Loucy (cell line): ENCODE results near the gene SLC25A10.

Experiments
- H2AFZ ChIP-seq: fragments of 200-600 bp; sonication (generic); 2 replicates; pipeline ENCODE4 v1.6.0; 2016; ENCODE audit warnings: antibody characterized with exemption, mild to moderate bottlenecking, low read length, moderate library complexity
- H3F3A ChIP-seq: fragments of 200-600 bp; 2 replicates; pipeline ENCODE4 v1.6.0; 2016; ENCODE audit warnings: antibody characterized with exemption, low read depth, mild to moderate bottlenecking
- H3K27me3 ChIP-seq: fragments of 200-600 bp; sonication (generic); 2 replicates; pipeline ENCODE4 v1.6.1; 2014; ENCODE audit warnings: low read length, mild to moderate bottlenecking; ENCODE audit not compliant: insufficient read depth, poor library complexity, severe bottlenecking
- H3K36me3 ChIP-seq: fragments of 200-600 bp; sonication (generic); 2 replicates; pipeline ENCODE4 v1.6.1; 2016; ENCODE audit warnings: low read length; ENCODE audit not compliant: insufficient read depth
- H3K4me1 ChIP-seq: fragments of 200-600 bp; sonication (generic); 2 replicates; pipeline ENCODE4 v1.5.1; 2014; ENCODE audit warnings: low read length, mild to moderate bottlenecking; ENCODE audit not compliant: insufficient read depth, poor library complexity, severe bottlenecking
- H3K4me2 ChIP-seq: fragments of 200-600 bp; sonication (generic); 2 replicates; pipeline ENCODE4 v1.6.0; 2014; ENCODE audit warnings: antibody characterized with exemption, low read length, low read depth, mild to moderate bottlenecking; ENCODE audit not compliant: poor library complexity, severe bottlenecking
- H3K4me3 ChIP-seq: fragments of 200-600 bp; sonication (generic); 2 replicates; pipeline ENCODE4 v1.5.1; 2014; ENCODE audit warnings: low read length, mild to moderate bottlenecking, mixed read lengths; ENCODE audit not compliant: poor library complexity, severe bottlenecking
- H3K79me2 ChIP-seq: fragments of 200-600 bp; sonication (generic); 2 replicates; pipeline ENCODE4 v1.6.1; 2014; ENCODE audit warnings: low read length; ENCODE audit not compliant: insufficient read depth
- H3K9ac ChIP-seq: fragments of 200-600 bp; sonication (generic); 2 replicates; pipeline ENCODE4 v1.6.0; 2014; ENCODE audit warnings: mild to moderate bottlenecking, low read depth, low read length, moderate library complexity; ENCODE audit not compliant: poor library complexity, severe bottlenecking
- H3K9me2 ChIP-seq: fragments of 200-600 bp; sonication (generic); replicated peaks from 2 replicates; pipeline ENCODE4 v1.6.1; 2016; ENCODE audit warnings: low read depth, low read length, mixed read lengths
- H3K9me3 ChIP-seq: fragments of 200-600 bp; sonication (generic); 2 replicates; pipeline ENCODE4 v1.6.1; 2014; ENCODE audit warnings: mild to moderate bottlenecking, antibody characterized with exemption, low read length, low read depth; ENCODE audit not compliant: insufficient read depth
- H4K20me1 ChIP-seq: fragments of 200-600 bp; sonication (generic); 2 replicates; pipeline ENCODE4 v1.6.0; 2014; ENCODE audit warnings: antibody characterized with exemption, low read length, mild to moderate bottlenecking; ENCODE audit not compliant: insufficient read depth, poor library complexity, severe bottlenecking
- EZH2phosphoT487 ChIP-seq: fragments of 200-600 bp; IDR thresholded peaks from 2 replicates; pipeline ENCODE4 v1.6.1; 2018; ENCODE audit warnings: antibody characterized with exemption, mild to moderate bottlenecking, moderate library complexity, borderline replicate concordance
- TF ChIP-seq, protein P1 (sequence below): fragments of 200-600 bp; sonication (generic); conservative IDR thresholded peaks from 2 replicates; pipeline ENCODE4 v1.5.1; 2014; ENCODE audit warnings: mild to moderate bottlenecking, antibody characterized with exemption, low read length

The SLC25A10 gene

DNA sequence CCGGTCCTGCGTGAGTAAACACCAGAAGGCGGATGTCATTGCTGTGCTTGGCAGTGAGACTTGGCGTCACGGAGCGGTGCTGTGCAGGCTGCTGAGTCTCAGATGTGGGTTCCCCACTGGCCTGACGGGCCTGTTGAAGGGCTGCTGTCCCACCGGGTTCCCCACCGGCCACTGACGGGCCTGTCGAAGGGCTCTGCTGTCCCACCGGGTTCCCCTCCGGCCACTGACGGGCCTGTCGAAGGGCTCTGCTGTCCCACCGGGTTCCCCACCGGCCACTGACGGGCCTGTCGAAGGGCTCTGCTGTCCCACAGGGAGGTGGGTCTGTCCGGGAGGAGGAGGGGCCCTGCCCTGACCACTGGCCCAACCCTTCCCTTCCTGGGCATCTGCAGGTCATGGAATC lies 25.5 kb upstream of the SLC25A10 start:
- TF ChIP-seq, protein P1, sequence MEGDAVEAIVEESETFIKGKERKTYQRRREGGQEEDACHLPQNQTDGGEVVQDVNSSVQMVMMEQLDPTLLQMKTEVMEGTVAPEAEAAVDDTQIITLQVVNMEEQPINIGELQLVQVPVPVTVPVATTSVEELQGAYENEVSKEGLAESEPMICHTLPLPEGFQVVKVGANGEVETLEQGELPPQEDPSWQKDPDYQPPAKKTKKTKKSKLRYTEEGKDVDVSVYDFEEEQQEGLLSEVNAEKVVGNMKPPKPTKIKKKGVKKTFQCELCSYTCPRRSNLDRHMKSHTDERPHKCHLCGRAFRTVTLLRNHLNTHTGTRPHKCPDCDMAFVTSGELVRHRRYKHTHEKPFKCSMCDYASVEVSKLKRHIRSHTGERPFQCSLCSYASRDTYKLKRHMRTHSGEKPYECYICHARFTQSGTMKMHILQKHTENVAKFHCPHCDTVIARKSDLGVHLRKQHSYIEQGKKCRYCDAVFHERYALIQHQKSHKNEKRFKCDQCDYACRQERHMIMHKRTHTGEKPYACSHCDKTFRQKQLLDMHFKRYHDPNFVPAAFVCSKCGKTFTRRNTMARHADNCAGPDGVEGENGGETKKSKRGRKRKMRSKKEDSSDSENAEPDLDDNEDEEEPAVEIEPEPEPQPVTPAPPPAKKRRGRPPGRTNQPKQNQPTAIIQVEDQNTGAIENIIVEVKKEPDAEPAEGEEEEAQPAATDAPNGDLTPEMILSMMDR = no peak
- TF ChIP-seq EZH2phosphoT487 = no peak
- H3K4me3 ChIP-seq = no peak overlapping the region
- H4K20me1 ChIP-seq = peaks cover 20% of the 10 kb centered on the region
- H3K9ac ChIP-seq = no peak overlapping the region
- no peaks in the 10 kb centered on the region for H3K9me3 ChIP-seq
- peaks cover 15% of the 10 kb centered on the region for H3K4me1 ChIP-seq
- H3K9me2 ChIP-seq = no peaks in the 10 kb centered on the region
- H3K4me2 ChIP-seq = no peak overlapping the region
- H3K79me2 ChIP-seq = peaks cover 75% of the 10 kb centered on the region
- no peaks in the 10 kb centered on the region for H3F3A ChIP-seq
- peaks cover 45% of the 10 kb centered on the region; the same call in 1 of the 2 replicates for H3K36me3 ChIP-seq
- no peaks in the 10 kb centered on the region for H3K27me3 ChIP-seq
- H2AFZ ChIP-seq = no peak overlapping the region

DNA sequence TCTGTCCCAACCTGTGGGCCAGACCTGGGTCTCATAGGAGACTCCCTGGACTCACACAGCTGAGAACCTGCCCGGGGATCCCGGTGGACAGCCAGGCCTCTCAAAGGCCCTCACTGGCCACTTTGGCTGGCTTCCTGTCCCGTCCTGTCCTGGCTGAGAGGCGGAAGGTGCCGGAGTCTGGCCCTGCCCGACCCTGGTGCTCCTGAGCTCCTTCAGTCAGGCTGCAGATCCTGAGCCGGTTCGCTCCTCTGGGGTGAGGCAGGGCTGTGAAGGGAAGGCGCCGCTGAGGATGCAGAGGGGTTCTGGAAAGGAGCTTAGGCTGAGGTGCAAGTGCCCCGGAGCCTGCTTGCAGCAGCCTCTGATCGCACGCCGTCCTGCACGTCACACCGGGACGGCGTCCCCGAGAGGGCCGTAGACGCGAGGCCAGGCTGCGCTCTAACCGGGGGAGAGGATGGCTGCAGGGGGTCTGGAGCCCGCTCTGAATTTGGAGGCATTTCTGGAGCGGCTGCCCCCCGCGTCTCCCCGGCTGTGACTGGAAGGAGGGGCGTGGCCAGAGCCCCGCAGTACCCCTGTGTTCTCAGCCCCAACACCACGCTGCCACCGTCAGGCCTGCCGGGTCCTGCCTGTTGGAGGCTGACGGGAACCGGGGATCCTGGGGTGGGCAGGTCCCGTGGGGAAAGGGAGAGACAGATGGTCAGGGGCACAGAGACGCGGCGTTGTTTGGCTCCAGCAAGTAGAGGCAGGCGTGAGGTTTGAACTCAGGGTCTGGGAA lies 24.1 kb upstream of the SLC25A10 start:
- peaks cover 55% of the 10 kb centered on the region; the same call in 1 of the 2 replicates for H3K36me3 ChIP-seq
- peaks cover 17% of the 10 kb centered on the region for H4K20me1 ChIP-seq
- TF ChIP-seq EZH2phosphoT487 = no peak
- TF ChIP-seq, protein P1 = no peak
- no peak overlapping the region for H3K4me3 ChIP-seq
- H3K79me2 ChIP-seq = peaks cover 61% of the 10 kb centered on the region
- H3K9ac ChIP-seq = no peak overlapping the region
- no peaks in the 10 kb centered on the region for H3K27me3 ChIP-seq
- H3K9me3 ChIP-seq = no peaks in the 10 kb centered on the region
- H3K4me1 ChIP-seq = peaks cover 11% of the 10 kb centered on the region
- H3K9me2 ChIP-seq = no peaks in the 10 kb centered on the region
- H2AFZ ChIP-seq = no peak overlapping the region
- H3K4me2 ChIP-seq = no peak overlapping the region
- no peaks in the 10 kb centered on the region for H3F3A ChIP-seq

DNA sequence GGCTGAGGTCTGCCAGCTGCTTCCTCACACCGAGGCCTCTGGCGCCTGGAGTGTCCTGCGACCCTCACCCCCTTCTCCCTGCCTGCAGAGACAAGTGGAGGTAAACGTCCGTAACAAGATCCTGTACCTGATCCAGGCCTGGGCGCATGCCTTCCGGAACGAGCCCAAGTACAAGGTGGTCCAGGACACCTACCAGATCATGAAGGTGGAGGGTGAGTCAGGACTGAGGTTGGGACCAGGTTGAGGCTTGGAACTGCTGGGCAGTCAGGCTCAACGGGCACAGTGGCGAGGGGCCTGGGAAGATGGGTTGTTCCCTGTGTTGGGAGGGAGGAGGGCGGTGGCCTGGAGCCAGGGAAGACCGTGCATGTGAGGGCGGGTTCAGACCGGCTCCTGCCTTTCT lies 23.5 kb upstream of the SLC25A10 start:
- H3K9ac ChIP-seq = no peak overlapping the region
- H3K9me2 ChIP-seq = no peaks in the 10 kb centered on the region
- TF ChIP-seq, protein P1 = no peak
- TF ChIP-seq EZH2phosphoT487 = no peak
- H3K79me2 ChIP-seq = peaks cover 55% of the 10 kb centered on the region
- H3K4me3 ChIP-seq = no peak overlapping the region
- H3K4me2 ChIP-seq = no peak overlapping the region
- no peaks in the 10 kb centered on the region for H3K9me3 ChIP-seq
- no peak overlapping the region for H2AFZ ChIP-seq
- H3K4me1 ChIP-seq = peaks cover 11% of the 10 kb centered on the region
- H4K20me1 ChIP-seq = peaks cover 17% of the 10 kb centered on the region
- H3K27me3 ChIP-seq = no peaks in the 10 kb centered on the region
- no peaks in the 10 kb centered on the region for H3F3A ChIP-seq
- H3K36me3 ChIP-seq = peaks cover 60% of the 10 kb centered on the region; the same call in 1 of the 2 replicates
